K562 (cell line): Measurements from ENCODE around the gene WDR35. TPM values are rescaled to one million over a fixed set of nuclear protein-coding genes. Genes with fewer than 3 reads are reported as not detected.

ENCODE experiments used
- ATAC-seq: fragments of 200-7000 bp; cut with Tn5 transposase; 3 replicates; pipeline ENCODE4 v1.9.1; 2020; ENCODE audit warnings: moderate library complexity
- BruUV-seq: library from RNA; stranded (reverse); fragments of 400-500 nt; replicated peaks from 2 replicates; lab custom pipeline; 2021; lab: Mats Ljungman, UMichigan
- CTCF ChIA-PET: fragments of 300-600 bp; formaldehyde crosslinking; extraction: SDS; loops from one replicate; lab custom pipeline; 2021; ENCODE audit warnings: low intra/inter-chr PET ratio; lab: Yijun Ruan, JAX
- POLR2A ChIA-PET: fragments of 300-600, 350-650 bp; sonication (Branson Sonifier 250); formaldehyde crosslinking; extraction: SDS; loops from one replicate; lab custom pipeline; 2021; ENCODE audit warnings: antibody characterized with exemption, inconsistent platforms; lab: Yijun Ruan, JAX
- DNase-seq, 4 experiments: peaks; one replicate each; pipeline versions ENCODE4 v3.0.0 to v3.0.0-alpha.2; 2011 to 2018; ENCODE audit warnings: low spot score in 3 of 4, mixed read lengths in 3 of 4; ENCODE audit errors: extremely low read depth in 1 of 4
- FAIRE-seq: peaks from 2 replicates; lab custom pipeline; 2011; peaks lifted over from hg19 to GRCh38; lab: Jason Lieb, UNC
- H2AFZ ChIP-seq: 2 replicates; pipeline ENCODE4 v1.6.0; 2011; ENCODE audit warnings: low read depth, low read length, control low read depth, inconsistent platforms
- H3K27ac ChIP-seq: fragments of 200-600 bp; 3 replicates; pipeline ENCODE4 v1.8.0; 2011; ENCODE audit warnings: low read depth, mild to moderate bottlenecking, control low read depth, inconsistent platforms, low read length, moderate library complexity, mixed read lengths; ENCODE audit errors: extremely low read depth
- H3K27me3 ChIP-seq, 2 experiments: fragments of 300-600 bp in 1 of 2; 2 replicates in 1 of 2; 3 replicates in 1 of 2; pipeline versions ENCODE4 v1.6.0 to v1.8.0; 2011; ENCODE audit warnings: inconsistent platforms in 2 of 2, low read length in 2 of 2, mild to moderate bottlenecking in 1 of 2, mixed read lengths in 1 of 2, moderate library complexity in 1 of 2; ENCODE audit not compliant: control insufficient read depth in 2 of 2, insufficient read depth in 2 of 2
- H3K36me3 ChIP-seq: fragments of 300-600 bp; 3 replicates; pipeline ENCODE4 v1.8.0; 2011; ENCODE audit warnings: mild to moderate bottlenecking, low read length, inconsistent platforms; ENCODE audit not compliant: control insufficient read depth, insufficient read depth
- H3K4me1 ChIP-seq, 2 experiments: fragments of 200-600 bp in 1 of 2; replicated peaks in 1 of 2; 2 replicates in 1 of 2; 3 replicates in 1 of 2; pipeline versions ENCODE4 v1.5.1 to v1.8.0; 2011; ENCODE audit warnings: inconsistent platforms in 2 of 2, low read length in 2 of 2, mild to moderate bottlenecking in 1 of 2, mixed read lengths in 1 of 2, moderate library complexity in 1 of 2; ENCODE audit not compliant: control insufficient read depth in 2 of 2, insufficient read depth in 2 of 2
- H3K4me2 ChIP-seq: 2 replicates; pipeline ENCODE4 v1.6.1; 2011; ENCODE audit warnings: low read length, control low read depth, inconsistent platforms, mixed read lengths; ENCODE audit not compliant: insufficient read depth
- H3K4me3 ChIP-seq: fragments of 200-600 bp; sonication (generic), shearing (Covaris generic); 2 replicates; pipeline ENCODE4 v1.5.1; 2016; ENCODE audit warnings: control low read depth, inconsistent platforms
- H3K79me2 ChIP-seq: fragments of 200-600 bp; 3 replicates; pipeline ENCODE4 v1.8.0; 2011; ENCODE audit warnings: low read length, inconsistent platforms; ENCODE audit not compliant: control insufficient read depth, insufficient read depth
- H3K9ac ChIP-seq, 2 experiments: 2 replicates each; pipeline versions ENCODE4 v1.6.0 to v1.6.1; 2011; ENCODE audit warnings: low read depth in 2 of 2, low read length in 2 of 2, control low read depth in 1 of 2, inconsistent platforms in 1 of 2, mild to moderate bottlenecking in 1 of 2, mixed read lengths in 1 of 2; ENCODE audit not compliant: insufficient read depth in 1 of 2
- H3K9me1 ChIP-seq: one replicate; pipeline ENCODE4 v1.6.0; 2011; ENCODE audit warnings: inconsistent platforms, mild to moderate bottlenecking, low read length, moderate library complexity; ENCODE audit not compliant: control insufficient read depth, insufficient read depth
- H3K9me3 ChIP-seq: replicated peaks from 2 replicates; pipeline ENCODE4 v1.5.1; 2011; ENCODE audit warnings: low read depth, low read length, inconsistent platforms; ENCODE audit not compliant: control insufficient read depth, insufficient read depth
- H4K20me1 ChIP-seq: replicated peaks from 2 replicates; pipeline ENCODE4 v1.6.1; 2011; ENCODE audit warnings: low read length, inconsistent platforms, mixed read lengths; ENCODE audit not compliant: control insufficient read depth, insufficient read depth
- EHMT2 ChIP-seq: fragments of 450-650 bp; IDR thresholded peaks from 2 replicates; pipeline ENCODE4 v1.6.1; 2018; ENCODE audit warnings: antibody characterized with exemption
- FOXP1 ChIP-seq: sonication (generic); formaldehyde crosslinking; IDR thresholded peaks from 2 replicates; pipeline ENCODE4 v1.8.0; 2022; ENCODE audit warnings: mild to moderate bottlenecking, missing genetic modification reagents
- HNRNPK ChIP-seq: fragments of 200-400 bp; formaldehyde crosslinking; IDR thresholded peaks from one replicate; pipeline ENCODE4 v1.6.1; 2018; ENCODE audit warnings: mild to moderate bottlenecking, low read depth, low read length; ENCODE audit not compliant: poor library complexity, severe bottlenecking
- IFI16 ChIP-seq: fragments of 250-450 bp; sonication (Bioruptor Pico); IDR thresholded peaks from 2 replicates; pipeline ENCODE4 v2.1.2; 2022; ENCODE audit warnings: mild to moderate bottlenecking, inconsistent platforms
- KLF6 ChIP-seq: fragments of 250-450 bp; sonication (Bioruptor Pico); IDR thresholded peaks from 2 replicates; pipeline ENCODE4 v1.4.0; 2020; ENCODE audit warnings: mild to moderate bottlenecking, moderate library complexity, borderline replicate concordance
- MTF1 ChIP-seq: fragments of 250-450 bp; sonication (Bioruptor Pico); IDR thresholded peaks from 2 replicates; pipeline ENCODE4 v1.9.0; 2021; ENCODE audit warnings: moderate library complexity, mild to moderate bottlenecking, inconsistent platforms, borderline replicate concordance
- POLR2H ChIP-seq: IDR thresholded peaks from 2 replicates; pipeline ENCODE4 v1.6.1; 2016; ENCODE audit warnings: missing genetic modification characterization, low read depth, mild to moderate bottlenecking, control low read depth, missing compliant biosample characterization, moderate library complexity
- PRPF4 ChIP-seq: fragments of 200-400 bp; formaldehyde crosslinking; IDR thresholded peaks from one replicate; pipeline ENCODE4 v1.6.1; 2017; ENCODE audit warnings: low read length, low read depth, mild to moderate bottlenecking; ENCODE audit not compliant: insufficient read depth, poor library complexity, severe bottlenecking
- XRCC5 ChIP-seq: fragments of 200-400 bp; formaldehyde crosslinking; IDR thresholded peaks from 2 replicates; pipeline ENCODE4 v1.6.1; 2017; ENCODE audit warnings: low read depth, mild to moderate bottlenecking, low read length
- ZNF174 ChIP-seq: fragments of 250-450 bp; sonication (Bioruptor Pico); IDR thresholded peaks from 2 replicates; pipeline ENCODE4 v1.4.0; 2020; ENCODE audit warnings: mild to moderate bottlenecking
- ZNF41 ChIP-seq: fragments of 250-450 bp; sonication (Bioruptor Pico); conservative IDR thresholded peaks from 2 replicates; pipeline ENCODE4 v1.4.0; 2020; ENCODE audit warnings: mild to moderate bottlenecking
- ZNF830 ChIP-seq: fragments of 250-450 bp; sonication (Bioruptor Pico); IDR thresholded peaks from 2 replicates; pipeline ENCODE4 v1.5.0; 2021; ENCODE audit warnings: mild to moderate bottlenecking
- WGBS: fragments of 100-300 bp; shearing (Covaris generic); methylation state at CpG from one replicate; pipeline ENCODE4 v1.1.6; 2016; ENCODE audit warnings: low coverage, mixed read lengths; ENCODE audit not compliant: insufficient coverage; ENCODE audit errors: missing lambda C conversion rate; 5-methylcytosine and 5-hydroxymethylcytosine counted together
- in situ Hi-C: fragments of 300-500 bp; cut with MboI; formaldehyde crosslinking; loops from 4 replicates; pipeline ENCODE4 v1.15.0; 2018; ENCODE audit warnings: inconsistent platforms, mixed read lengths
- intact Hi-C: fragments of 100-400 bp; cut with micrococcal nuclease; formaldehyde crosslinking; loops from 2 replicates; pipeline ENCODE4 v1.14.2; 2022
- polyA plus RNA-seq, 8 experiments: library from polyadenylated mRNA; depleted of rRNA in 4 of 8; stranded (reverse) in 5 of 8; unstranded in 3 of 8; fragments of >200 nt; fragmentation: Nextera tagmentation in 2 of 8; fragmentation: Illumina TruSeq in 1 of 8; extraction: Ambion mirVana in 2 of 8; extraction: Trizol in 1 of 8; gene quantifications; 2 replicates each; pipeline versions ENCODE4 v1.2.1 to v1.2.3, GENCODE V29; 2011 to 2014; ENCODE audit warnings: inconsistent platforms in 1 of 8, missing spikeins in 1 of 8
- total RNA-seq, 7 experiments: library from RNA; depleted of rRNA in 6 of 7; stranded (reverse); fragments of >200 nt in 6 of 7; fragmentation: Illumina TruSeq in 2 of 7; extraction: Trizol in 2 of 7; gene quantifications; 2 replicates each; pipeline versions ENCODE4 v1.2.1 to v1.2.3, GENCODE V29; 2011 to 2021; ENCODE audit warnings: low replicate concordance in 1 of 7
- TF ChIP-seq, protein P1 (sequence below), 2 experiments: fragments of 450-650 bp; formaldehyde crosslinking in 1 of 2; IDR thresholded peaks; 2 replicates each; pipeline versions ENCODE4 v1.4.0 to v1.6.1; 2014 to 2020; ENCODE audit warnings: mild to moderate bottlenecking in 2 of 2, borderline replicate concordance in 1 of 2, low read depth in 1 of 2

Gene WDR35
- total and polyA plus RNA-seq, 9 of the 15 experiments (the other 6 are each of a cell fraction or from before 2014, with no cell fraction given): 3.3 to 13.1 (median 8.0) TPM

DNA sequence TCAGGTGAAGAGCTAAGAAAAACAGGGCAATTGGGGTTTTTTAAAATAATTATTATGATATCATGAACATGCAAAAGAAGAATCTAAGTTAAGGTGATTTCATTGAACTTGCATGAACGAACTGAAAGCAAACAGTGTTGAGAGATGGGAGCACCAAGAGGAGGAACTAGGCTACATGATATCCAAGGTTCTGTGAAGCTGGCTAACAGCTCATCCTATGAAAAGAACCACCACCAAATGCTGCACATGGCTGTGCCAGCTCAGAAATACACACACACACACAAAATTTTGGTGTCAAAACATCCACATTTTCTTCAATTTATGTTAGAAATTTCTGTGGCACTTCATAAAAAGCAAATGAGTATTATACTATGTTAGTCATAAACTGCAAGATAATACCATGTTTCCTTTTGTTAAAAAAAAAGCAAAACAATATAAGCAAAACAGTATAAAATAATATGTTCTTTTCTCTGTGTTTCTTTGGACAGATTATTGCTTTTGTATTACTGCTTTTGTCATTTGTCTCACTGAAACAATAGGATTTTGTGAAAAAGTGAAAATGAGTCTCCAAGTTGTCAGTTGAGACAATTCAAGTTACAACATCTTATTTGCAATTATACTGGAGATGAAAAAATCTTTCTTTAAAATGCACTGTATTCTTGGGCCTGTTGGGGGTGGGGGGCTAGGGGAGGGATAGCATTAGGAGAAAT, 75.5 kb downstream of the WDR35 start:
- no peak overlapping the region for H3K9ac ChIP-seq
- no peak overlapping the region for H3K27ac ChIP-seq
- no peak overlapping the region for H3K4me2 ChIP-seq
- no peaks in the 10 kb centered on the region for H3K9me1 ChIP-seq
- 30% methylated on average over 1 of the region's 1 CpG for whole genome bisulfite sequencing
- no peaks in the 10 kb centered on the region for H3K27me3 ChIP-seq
- ChIA-PET CTCF (no interaction called here), POLR2A (interaction anchor here (0.7 to 1.0 kb wide), 2 partner anchors 13 to 14 kb away, joined by 3 read pairs; partner anchors contain the start of gene TTC32)
- H3K4me1 ChIP-seq: peaks cover 0 to 4% of the 10 kb centered on the region in 2 experiments; a peak in 2 of 5 replicates
- intact Hi-C loops (no loop called here), in situ Hi-C loops (no loop called here)
- H3K9me3 ChIP-seq: no peaks in the 10 kb centered on the region
- no peak for ATAC-seq
- no peak overlapping the region for H2AFZ ChIP-seq
- no peak for FAIRE-seq
- no peak for DNase-seq
- H3K79me2 ChIP-seq: no peaks in the 10 kb centered on the region
- no peaks in the 10 kb centered on the region; the same call in 2 of the 3 replicates for H3K36me3 ChIP-seq
- H4K20me1 ChIP-seq: no peaks in the 10 kb centered on the region
- no TSS peak for BruUV-seq
- H3K4me3 ChIP-seq: no peak overlapping the region
- TF ChIP-seq MTF1 (CRISPR knock-in tag) (no peak), ZNF174 (CRISPR knock-in tag) (no peak), EHMT2 (no peak), ZNF830 (CRISPR knock-in tag) (no peak), PRPF4 (no peak), ZNF41 (no peak), FOXP1 (CRISPR knock-in tag) (no peak), XRCC5 (no peak), HNRNPK (no peak), POLR2H (no peak), IFI16 (no peak), KLF6 (no peak)
- TF ChIP-seq, protein P1, sequence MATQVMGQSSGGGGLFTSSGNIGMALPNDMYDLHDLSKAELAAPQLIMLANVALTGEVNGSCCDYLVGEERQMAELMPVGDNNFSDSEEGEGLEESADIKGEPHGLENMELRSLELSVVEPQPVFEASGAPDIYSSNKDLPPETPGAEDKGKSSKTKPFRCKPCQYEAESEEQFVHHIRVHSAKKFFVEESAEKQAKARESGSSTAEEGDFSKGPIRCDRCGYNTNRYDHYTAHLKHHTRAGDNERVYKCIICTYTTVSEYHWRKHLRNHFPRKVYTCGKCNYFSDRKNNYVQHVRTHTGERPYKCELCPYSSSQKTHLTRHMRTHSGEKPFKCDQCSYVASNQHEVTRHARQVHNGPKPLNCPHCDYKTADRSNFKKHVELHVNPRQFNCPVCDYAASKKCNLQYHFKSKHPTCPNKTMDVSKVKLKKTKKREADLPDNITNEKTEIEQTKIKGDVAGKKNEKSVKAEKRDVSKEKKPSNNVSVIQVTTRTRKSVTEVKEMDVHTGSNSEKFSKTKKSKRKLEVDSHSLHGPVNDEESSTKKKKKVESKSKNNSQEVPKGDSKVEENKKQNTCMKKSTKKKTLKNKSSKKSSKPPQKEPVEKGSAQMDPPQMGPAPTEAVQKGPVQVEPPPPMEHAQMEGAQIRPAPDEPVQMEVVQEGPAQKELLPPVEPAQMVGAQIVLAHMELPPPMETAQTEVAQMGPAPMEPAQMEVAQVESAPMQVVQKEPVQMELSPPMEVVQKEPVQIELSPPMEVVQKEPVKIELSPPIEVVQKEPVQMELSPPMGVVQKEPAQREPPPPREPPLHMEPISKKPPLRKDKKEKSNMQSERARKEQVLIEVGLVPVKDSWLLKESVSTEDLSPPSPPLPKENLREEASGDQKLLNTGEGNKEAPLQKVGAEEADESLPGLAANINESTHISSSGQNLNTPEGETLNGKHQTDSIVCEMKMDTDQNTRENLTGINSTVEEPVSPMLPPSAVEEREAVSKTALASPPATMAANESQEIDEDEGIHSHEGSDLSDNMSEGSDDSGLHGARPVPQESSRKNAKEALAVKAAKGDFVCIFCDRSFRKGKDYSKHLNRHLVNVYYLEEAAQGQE (IDR thresholded peaks at IDR 0.05; ENCODE audit: borderline replicate concordance): no peak
- TF ChIP-seq, protein P1 (CRISPR knock-in tag; IDR thresholded peaks at IDR 0.05; ENCODE audit: low read depth): no peak
